Non-pigmented ciliary epithelial cell (primary cell): Measurements from ENCODE around the gene TCIRG1.

Source experiments
- DNase-seq: peaks from one replicate; pipeline ENCODE4 v3.0.0-alpha.2; 2010; ENCODE audit warnings: low read depth

TCIRG1 gene

DNA sequence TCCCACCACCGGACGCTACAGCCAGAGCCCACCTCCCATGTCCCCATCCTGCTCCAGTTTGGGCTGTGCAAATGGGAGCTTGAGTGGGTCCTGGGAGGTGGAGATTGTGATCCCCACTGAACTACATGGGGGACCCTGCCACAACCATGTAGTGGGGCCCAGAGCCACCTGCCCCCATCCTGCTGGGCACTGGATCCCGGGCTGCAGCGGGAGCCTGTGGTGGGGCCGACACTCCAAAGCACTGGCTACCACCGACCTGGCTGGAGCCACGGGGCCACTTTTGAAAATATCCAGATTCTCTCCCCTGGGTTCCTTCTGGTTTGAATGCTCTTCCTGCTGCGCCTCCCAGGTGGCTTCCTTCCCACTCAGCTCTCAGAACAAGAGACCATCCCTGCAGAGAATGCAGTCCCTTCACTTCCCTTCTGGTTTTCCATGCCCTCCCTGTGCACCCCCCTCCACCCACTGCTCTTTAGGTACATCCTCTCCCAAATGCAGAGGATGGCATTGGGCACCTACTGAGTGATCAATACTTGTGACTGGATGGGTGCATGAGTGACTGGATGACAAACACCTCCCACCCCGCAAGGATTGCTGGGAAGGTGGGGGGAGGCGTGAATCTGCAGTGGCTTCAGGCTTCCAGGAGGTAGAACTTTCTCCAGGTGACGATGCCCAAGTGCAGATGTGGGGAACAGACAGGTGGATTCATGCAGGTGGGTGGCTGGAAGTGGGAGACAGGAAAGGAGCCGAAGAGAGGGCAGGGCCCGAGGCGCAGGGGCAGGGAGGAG, 34.1 kb upstream of the TCIRG1 start:
- no peak for DNase-seq

DNA sequence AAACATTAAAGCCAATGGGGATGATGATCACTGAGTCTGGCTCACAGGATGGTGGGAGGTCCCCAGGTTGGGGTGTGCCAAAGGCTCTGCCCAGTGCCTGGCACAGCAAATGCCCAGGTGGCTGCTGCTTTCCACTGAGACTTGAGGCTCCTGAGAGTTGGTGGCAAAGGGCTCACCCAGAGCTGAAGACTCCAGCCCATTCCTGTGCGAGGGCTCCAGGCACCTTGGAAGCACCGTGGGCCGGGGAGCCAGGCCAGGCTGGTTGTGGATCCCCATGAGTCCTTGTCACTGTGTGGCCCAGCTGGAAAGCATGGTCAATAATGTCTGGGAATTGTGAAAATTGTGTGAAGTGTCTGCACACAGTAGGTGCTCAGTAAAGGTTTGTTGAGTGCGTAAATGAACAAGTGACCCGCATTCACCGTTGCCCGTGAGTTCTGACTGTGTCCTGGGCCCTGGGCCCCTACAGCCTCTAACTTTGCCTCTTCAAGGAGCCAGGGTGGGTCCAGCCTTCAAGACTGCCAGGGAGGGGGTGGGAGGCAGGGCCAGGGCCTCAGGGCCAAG, 32.1 kb upstream of the TCIRG1 start:
- DNase-seq: no peak

DNA sequence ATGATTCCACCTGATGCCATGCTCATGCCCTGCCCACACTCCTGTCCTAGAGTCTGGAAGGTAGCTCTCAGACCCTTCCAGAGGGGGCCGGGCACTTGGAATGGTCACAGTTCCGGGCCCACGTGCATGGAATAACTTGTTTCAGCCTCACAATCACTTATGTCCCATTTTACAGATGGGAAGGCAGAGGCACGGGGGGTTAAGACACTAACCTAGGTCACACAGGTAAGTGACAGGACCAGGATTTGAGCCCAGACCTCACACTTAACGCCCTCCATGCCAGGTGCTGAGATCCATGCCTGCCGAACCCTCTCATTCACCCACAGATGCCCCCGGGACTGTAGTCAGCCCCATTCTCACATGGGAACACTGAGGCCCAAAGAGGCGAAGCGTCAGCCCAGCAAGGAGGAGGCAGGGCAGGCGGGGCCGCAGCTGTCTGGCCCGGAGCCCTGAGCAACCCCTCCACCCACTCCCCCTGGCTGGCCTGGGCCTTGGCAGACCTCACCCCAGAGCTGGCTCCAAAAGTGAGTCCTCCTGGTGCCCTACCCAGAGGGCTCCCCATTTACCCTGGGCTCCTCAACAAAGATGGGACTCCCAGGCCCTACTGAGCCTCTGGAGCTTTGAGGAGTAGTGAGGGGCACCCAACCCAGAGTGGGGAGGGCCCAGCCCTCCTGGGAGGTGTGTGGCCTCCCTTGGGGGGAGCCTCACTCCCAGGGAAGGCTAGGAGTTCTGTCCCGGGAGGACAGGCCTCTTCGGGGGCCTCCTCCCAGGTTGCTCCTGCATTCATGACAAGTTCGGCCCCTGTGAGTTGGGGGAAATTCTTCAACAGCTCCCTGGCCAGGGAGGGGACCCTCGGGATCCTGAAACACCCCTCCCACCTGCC, 31.1 kb upstream of the TCIRG1 start:
- no peak for DNase-seq

DNA sequence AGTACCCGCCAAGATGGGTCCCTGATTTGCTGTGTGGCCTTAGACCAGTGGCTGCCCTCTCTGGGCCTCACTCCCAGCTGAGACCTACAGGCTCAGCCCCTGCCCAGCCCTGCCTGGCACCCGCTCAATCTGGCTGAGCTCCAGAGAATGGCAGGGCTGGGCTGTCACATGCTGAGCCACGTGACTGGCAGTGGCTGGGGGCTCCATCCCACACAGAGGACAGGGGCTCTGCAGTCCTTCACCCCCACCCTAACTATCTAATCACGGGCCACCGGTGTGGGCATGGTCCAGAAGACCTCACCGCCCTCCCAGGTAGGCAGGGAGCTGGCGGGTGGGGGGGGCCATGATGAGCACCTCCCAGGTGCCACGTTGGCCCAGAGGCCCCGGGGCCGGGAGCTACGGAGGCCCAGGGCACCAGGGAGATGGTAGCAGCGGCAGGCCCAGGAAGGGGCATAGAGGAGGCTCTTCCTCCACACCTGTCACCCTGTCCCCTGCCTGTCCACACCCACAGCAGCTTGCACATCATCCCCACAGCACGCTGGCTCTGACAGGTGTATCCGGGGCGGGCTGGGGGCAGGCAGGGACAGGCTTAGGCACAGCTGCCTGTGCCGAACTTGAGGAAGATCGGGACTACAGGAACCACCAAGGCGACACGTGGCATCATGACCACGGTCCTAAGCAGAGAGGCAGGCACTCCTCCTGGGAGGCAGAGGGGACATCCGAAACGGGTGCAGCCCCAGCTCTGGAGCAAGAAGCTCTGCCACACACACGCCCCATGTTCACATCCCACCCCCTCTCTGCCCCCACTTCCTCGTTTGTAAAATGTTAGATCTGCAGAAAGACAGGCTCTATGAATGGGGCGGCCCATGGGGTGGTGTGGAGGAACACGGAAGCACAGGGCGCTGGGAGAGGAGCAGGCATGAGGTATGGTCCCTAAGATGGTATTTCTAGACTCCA, 30.2 kb upstream of the TCIRG1 start:
- no peak for DNase-seq

DNA sequence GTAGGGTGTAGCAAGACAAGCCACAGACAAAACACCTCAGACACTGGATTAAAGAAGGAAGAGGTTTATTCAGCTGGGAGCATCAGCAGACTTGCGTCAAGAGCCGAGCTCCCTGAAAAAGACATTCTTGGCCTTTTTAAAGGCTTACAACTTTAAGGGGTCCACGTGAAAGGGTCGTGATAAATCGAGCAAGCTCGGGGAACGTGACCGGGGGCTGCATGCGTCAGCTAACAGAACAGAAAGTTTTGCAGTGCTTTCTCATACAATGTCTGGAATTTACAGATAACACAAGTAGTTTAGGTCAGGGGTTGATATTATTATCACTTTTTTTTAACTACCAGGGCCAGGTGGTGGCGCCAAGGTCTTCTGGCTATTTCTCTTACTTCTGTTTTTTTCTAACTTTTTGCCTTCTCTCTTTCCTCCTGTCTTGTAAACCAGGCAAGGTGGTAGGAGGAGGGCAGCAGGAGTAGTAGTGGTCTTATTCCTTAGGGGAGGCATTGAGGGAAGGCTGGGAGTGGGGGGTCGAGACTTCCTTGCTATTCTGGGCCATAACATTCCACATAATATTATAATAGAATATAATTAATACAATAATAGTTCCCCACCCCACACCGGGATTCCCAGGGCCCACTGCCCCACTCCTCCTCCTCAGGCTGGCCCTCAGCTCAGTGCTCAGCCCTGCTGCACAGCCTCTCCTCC, 29.3 kb upstream of the TCIRG1 start:
- no peak for DNase-seq

DNA sequence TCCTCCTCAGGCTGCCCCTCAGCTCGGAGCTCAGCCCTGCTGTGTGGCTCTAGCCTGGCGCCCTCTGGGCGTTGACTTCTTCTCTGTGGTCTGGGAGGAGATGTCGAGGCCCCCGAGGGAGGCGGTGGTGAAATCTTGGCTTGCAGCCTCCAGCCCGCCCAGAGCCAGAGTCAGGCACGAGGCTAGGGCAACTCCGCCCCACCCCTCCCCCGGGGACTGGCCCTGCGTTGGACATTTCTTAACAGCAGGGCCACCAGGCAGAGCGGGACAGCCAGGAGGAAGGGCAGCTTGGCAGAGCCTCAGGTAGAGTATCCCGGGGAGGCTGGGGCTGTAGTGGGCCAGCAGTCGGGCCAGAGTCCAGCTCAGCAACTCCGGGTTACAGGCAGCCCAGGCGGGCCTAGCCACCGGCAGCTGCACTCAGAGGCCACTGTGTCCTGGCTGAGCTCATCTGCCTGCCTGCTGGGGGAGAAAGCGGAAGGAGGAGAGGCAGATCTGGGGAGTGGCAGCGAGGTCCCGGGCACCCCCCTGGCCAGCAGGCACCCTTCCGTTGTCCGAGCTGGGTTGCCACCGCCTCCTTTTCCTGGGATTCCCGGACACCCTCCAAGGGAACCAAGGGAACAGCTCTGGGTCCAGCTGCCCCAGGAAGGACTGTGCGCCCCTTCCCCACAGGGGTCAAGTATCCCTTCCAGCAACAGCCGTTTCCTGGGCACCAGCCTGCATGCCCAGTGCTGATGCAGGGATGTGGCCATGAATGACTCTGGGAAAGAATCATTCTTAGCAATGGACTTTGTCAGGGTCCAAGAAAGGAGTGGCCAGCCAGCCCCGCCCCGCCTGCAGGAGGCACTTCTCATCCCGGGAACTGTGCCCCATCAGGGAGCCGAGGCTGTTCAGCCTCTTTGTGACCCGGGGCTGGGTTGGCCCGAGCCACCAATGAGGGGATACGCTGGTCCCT, 28.5 kb upstream of the TCIRG1 start, which contains the start of gene ALDH3B1:
ALDH3B1 (plus strand) TSS at position 238 of the 952 bp plus-strand sequence. CDS start 4,971 bp downstream, outside the sequence.
- no peak for DNase-seq

DNA sequence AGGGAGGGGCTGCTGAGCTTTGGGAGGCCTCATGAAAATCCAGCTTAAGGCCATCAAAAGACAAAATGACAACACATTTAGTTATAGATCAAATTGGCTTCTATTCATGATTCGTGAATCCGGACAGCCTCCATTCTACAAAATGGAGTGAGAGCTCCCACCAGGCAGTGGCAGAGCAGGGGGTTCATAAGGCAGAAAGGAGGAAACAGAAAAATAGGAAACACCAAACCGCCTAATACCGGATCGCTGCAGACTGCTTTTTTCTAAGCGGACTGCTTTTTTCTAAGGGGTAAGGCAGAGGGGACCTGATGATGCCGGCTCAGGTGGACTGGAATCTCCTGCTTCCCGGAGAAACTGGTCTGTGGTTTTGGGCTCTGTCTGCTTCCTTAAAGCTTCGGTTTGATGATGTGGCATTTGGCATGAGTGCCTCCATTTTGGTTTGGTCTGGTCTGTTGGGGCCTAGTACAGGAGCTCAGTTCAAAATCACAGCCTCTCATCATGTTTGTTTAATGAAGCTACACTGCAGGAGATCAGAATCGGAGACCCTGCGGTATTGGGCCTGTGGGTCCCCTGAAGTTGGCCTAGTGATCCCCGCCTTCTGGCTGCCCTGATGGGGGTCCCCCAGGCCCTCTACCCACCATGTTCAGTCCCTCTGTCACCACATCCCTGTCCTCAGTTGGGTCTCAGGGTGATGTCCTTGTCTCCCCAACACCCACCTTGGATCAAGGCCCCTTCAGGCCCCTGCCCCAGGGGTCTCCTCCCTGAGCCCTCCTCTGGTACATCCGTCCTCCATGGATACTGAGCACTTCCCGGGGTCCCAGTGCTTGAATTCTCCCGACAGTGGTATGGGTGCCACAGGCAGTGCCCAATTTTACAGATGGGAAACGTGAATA, 27.5 kb upstream of the TCIRG1 start:
- DNase-seq: no peak

DNA sequence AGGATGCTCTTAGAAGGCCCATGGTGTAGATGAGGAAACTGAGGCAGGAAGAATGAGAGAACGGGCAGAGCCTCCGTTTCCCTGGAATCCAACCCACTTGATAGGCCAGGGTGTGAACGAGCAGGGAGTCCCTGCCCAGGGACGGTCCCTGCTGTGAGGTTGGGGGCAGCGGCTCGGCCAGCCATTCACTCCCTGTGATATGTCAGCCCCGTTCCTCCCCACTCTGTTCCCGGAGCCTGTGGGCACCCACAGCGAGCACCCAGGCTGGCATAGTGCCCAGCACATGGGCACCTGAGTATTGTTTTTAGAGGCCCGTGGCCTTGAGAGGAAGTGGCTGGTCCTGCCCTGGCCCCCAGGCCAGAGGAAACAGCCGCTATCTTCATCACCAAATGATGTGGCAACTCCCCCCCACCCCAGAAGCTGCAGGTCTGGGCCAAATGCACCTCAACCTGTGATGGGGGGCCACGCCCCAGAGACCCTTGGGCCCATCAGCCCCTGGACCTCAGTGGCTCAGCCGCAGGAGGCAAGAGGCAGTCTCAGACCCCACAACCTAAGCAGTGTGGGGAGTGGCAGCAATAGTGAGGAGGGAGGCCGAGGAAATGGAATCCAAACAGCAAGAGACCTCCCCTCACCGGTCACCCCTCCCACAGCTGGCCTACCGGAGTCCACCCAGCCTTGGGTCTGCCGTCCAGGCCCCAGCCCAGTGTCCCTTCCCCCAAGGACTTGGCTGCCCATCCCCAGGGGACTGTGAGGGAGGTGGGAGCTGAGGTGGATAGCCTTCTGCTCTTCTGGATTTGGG, 26.6 kb upstream of the TCIRG1 start:
- no peak for DNase-seq

DNA sequence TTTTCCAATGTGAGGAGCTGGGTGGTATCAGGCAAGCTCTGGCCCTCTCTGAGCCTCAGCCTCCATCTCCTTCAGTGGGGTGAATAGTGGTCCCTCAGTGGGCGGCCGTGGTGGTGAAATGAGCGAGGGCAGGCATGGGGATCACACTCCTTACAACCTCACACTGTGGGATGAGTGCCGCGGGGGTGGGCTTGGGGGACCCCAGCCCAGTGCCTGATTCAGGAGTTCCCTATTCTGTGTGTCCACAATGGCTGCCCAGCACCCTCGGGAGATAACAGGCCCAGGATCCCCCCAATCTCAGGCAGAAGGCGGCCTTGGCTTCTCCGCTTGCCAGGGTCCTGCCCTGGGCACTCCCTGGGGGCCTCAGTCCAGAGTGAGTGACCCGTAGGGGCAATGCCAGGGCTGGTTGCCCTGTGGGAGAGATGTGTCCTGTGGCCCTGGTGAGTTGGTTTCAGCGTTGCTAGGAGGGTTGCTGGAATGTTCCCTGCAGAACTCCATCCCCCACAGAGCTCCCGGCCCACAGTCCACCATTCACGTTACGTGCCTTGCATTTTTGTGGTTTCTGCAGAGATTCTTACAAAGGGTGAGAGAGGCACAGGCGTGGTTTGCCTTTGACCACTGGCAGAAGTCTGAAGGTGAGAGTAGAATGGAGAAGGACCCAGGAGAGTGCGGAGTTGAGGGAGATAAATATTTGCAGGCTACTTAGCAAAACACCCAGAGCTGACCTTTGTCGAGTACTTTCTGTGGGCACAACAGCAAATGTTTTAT, 25.8 kb upstream of the TCIRG1 start:
- DNase-seq: peak; percentile 92

DNA sequence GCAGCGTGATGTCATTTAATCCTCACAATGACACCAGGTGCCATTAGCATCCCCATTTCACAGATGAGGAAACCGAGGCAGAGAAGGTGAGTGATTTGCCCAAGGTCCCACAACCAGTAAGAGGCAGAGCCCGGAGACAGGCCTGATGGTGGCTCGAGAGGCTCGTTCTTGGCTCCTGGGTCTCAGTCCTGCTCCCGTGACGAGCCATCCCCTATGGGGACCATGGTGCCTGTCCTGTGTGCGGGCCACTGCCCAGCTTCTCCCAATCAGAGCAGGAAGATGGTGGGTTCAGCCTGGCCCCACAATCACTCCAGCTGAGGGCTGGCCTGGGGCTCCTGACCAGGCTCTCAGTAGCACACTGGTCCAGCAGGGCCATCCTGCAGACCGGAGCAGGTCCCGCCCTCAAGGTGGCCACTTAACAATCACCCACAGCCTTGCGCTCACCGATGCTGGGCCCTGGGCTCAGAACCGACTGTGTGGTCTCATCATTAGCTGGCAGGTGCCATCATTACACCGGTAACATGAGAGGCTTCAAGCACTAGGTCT, 25.1 kb upstream of the TCIRG1 start:
- DNase-seq: no peak

DNA sequence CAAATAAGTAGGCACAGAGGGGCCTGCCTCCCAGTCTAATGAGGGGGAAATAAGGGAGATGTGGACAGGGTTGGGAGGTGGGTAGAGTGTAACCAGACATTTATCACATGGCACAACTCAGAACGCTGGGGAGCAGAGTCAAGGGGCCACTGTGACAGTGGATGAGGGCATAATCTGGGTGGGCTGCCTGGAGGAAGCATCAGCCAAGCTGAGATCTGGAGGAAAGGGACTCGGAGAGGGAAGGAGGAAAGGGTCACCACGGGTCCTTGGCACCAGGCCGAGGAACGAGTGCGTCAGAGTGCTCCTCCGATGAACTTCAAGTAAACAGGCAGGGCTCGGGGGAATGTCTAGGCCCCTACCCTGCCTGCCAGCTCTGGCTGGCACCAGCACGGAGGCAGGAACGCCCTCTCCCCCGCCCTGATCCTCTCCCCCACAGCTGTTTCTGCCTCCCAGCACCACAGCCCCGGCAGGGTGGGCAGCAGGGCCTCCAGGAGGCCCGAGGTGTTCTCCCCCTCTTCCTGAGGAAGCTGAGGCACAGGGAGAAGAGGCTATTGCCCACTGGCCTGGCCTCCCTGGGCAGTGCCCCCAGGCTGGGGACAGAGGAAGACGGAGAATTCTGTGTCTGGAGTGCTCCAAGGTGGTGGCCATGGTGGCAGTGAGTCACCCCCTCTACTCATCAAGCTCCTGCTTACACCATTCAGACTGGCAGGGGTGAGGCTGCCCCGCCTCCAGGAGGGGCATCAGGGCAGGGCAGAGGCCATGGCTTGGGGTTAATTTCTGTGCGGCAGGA, 24.5 kb upstream of the TCIRG1 start:
- DNase-seq: no peak

DNA sequence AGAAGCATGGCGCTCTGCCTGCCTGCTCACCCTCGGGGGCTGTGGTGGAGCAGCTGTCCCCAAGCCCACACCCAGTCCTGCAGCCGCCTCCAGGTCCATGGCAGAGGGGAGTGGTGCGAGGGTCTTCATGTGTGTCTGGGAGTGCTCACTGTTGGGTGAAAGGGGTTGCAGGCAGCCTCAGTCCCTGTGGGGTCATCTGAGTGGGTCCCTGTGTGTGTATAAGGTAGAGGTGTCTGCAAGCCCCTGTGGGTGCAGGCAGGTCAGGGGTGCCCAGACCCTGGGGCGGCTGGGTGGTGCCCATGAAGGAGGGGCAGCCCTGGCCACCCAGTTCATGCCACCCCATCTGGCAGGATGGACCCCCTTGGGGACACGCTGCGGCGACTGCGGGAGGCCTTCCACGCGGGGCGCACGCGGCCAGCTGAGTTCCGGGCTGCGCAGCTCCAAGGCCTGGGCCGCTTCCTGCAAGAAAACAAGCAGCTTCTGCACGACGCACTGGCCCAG, 23.8 kb upstream of the TCIRG1 start:
- no peak for DNase-seq

DNA sequence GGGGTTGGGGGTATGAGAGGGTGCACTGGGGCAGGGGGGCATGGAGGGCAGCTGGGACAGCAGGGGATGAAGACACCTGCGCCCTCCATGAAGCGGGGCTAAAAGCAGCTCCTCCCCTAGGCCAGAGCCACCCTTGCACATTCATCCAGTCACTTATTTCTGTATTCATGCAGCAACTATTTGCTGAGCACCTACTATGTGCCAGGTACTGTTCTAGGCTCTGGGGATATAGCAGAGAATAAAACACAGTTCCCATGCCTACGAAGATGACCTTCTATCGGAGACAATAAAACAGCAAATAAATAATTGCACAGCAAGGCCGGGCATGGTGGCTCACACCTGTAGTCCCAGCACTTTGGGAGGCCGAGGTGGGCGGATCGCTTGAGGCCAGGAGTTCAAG, 23.4 kb upstream of the TCIRG1 start:
- DNase-seq: no peak

DNA sequence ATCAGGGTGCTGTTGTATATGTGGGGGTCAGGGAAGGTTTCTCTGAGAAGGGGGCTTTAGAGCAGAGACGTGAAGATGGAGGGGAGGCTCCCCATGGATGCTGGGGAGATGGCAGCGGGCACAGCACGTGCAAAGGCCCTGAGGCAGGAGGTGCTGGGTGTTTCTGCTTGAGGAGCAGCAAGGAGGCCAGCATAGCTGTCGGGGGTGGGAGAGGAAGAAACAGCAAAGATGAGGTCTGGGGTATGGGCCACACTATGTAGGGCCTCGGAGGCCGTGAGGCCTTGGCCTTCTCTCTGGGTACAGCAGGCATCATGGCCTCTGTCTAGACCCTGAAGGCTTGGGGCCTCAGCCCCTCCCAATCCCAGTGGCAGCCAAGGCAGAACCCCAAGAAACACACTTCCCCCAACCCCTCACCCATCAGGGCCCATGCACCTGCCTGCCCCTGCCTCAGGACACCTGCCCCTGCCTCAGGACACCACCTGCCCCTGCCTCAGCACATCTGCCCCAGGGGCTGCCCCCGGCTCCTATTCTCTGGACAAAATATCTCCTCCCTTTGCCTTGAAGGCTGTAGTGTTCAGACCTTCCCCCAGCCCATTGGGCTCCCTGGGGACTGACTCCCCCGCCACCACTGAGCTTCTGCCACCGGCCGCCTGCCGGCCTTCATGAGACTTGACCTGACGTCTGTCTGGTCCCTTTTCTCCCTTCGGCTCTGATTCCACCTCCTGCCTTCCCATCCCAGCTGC, 22.5 kb upstream of the TCIRG1 start:
- DNase-seq: no peak
